Liver (tissue), 9 donors: ENCODE measurements around the gene TMEM204. TPM values are rescaled to one million over a fixed set of nuclear protein-coding genes. Genes with fewer than 3 reads are reported as not detected.

Experiments
- DNase-seq: peaks from one replicate; pipeline ENCODE4 v3.0.0-alpha.2; 2017; ENCODE audit warnings: low spot score
- H3K27ac ChIP-seq, 2 donors: one replicate each; pipeline ENCODE4 v1.7.0; 2013; ENCODE audit warnings: inconsistent platforms in 2 of 2, low read length in 2 of 2, control low read depth in 1 of 2, low read depth in 1 of 2, mild to moderate bottlenecking in 1 of 2
- H3K27me3 ChIP-seq, 4 donors: one replicate each; pipeline versions ENCODE4 v1.6.1 to v1.7.0; 2013; ENCODE audit warnings: low read length in 3 of 4, inconsistent platforms in 1 of 4, mild to moderate bottlenecking in 1 of 4, moderate library complexity in 1 of 4; ENCODE audit not compliant: control insufficient read depth in 4 of 4, insufficient read depth in 4 of 4
- H3K36me3 ChIP-seq, 4 donors: one replicate each; pipeline versions ENCODE4 v1.6.1 to v1.7.0; 2013; ENCODE audit warnings: low read length in 3 of 4, mild to moderate bottlenecking in 3 of 4, low read depth in 1 of 4, moderate library complexity in 1 of 4; ENCODE audit not compliant: control insufficient read depth in 4 of 4, insufficient read depth in 3 of 4
- H3K4me1 ChIP-seq, 4 donors: one replicate each; pipeline versions ENCODE4 v1.6.1 to v1.7.0; 2013; ENCODE audit warnings: low read length in 3 of 4, mild to moderate bottlenecking in 3 of 4, moderate library complexity in 1 of 4; ENCODE audit not compliant: control insufficient read depth in 4 of 4, insufficient read depth in 4 of 4
- H3K4me3 ChIP-seq, 3 donors: one replicate each; pipeline versions ENCODE4 v1.6.1 to v1.7.0; 2013; ENCODE audit warnings: low read length in 3 of 3, control low read depth in 1 of 3, low read depth in 1 of 3, mild to moderate bottlenecking in 1 of 3
- H3K9ac ChIP-seq, 2 donors: one replicate each; pipeline ENCODE4 v1.7.0; 2013; ENCODE audit warnings: low read length in 2 of 2, mild to moderate bottlenecking in 2 of 2, moderate library complexity in 2 of 2, control low read depth in 1 of 2, low read depth in 1 of 2
- H3K9me3 ChIP-seq, 4 donors: one replicate each; pipeline versions ENCODE4 v1.6.1 to v1.7.0; 2013; ENCODE audit warnings: low read length in 3 of 4; ENCODE audit not compliant: control insufficient read depth in 4 of 4
- ATF3 ChIP-seq: IDR thresholded peaks from 2 replicates; pipeline ENCODE4 v1.6.1; 2016; ENCODE audit warnings: antibody characterized with exemption
- FOXA1 ChIP-seq: IDR thresholded peaks from 2 replicates; pipeline ENCODE4 v1.6.1; 2016; ENCODE audit warnings: antibody characterized with exemption
- GABPA ChIP-seq, 2 donors: IDR thresholded peaks in 1 of 2; conservative IDR thresholded peaks in 1 of 2; 2 replicates each; pipeline ENCODE4 v1.6.1; 2016; ENCODE audit warnings: antibody characterized with exemption in 2 of 2, mild to moderate bottlenecking in 1 of 2, moderate library complexity in 1 of 2
- HNF4A ChIP-seq, 2 donors: conservative IDR thresholded peaks; 2 replicates each; pipeline ENCODE4 v1.6.1; 2016; ENCODE audit warnings: antibody characterized with exemption in 2 of 2, mild to moderate bottlenecking in 2 of 2
- HNF4G ChIP-seq: IDR thresholded peaks from 2 replicates; pipeline ENCODE4 v1.6.1; 2016; ENCODE audit warnings: antibody characterized with exemption
- JUND ChIP-seq, 2 donors: IDR thresholded peaks; 2 replicates each; pipeline ENCODE4 v1.6.1; 2016; ENCODE audit warnings: antibody characterized with exemption in 2 of 2
- NR2F2 ChIP-seq: IDR thresholded peaks from 2 replicates; pipeline ENCODE4 v1.6.1; 2016; ENCODE audit warnings: antibody characterized with exemption
- RAD21 ChIP-seq, 2 donors: IDR thresholded peaks; 2 replicates each; pipeline ENCODE4 v1.6.1; 2016; ENCODE audit warnings: antibody characterized with exemption in 2 of 2, mild to moderate bottlenecking in 2 of 2
- RXRA ChIP-seq, 2 donors: IDR thresholded peaks; 2 replicates each; pipeline ENCODE4 v1.6.1; 2017 to 2018; ENCODE audit warnings: antibody characterized with exemption in 2 of 2, mild to moderate bottlenecking in 1 of 2
- SP1 ChIP-seq: IDR thresholded peaks from 2 replicates; pipeline ENCODE4 v1.6.1; 2018; ENCODE audit warnings: antibody characterized with exemption, mild to moderate bottlenecking
- TAF1 ChIP-seq: conservative IDR thresholded peaks from 2 replicates; pipeline ENCODE4 v1.6.1; 2016; ENCODE audit warnings: antibody characterized with exemption, mild to moderate bottlenecking
- YY1 ChIP-seq: IDR thresholded peaks from 2 replicates; pipeline ENCODE4 v1.6.1; 2016; ENCODE audit warnings: antibody characterized with exemption, mild to moderate bottlenecking
- WGBS: extraction: QIAGEN DNeasy Blood & Tissue Kit; methylation state at CpG from one replicate; pipeline ENCODE4 v1.1.7; 2013; 5-methylcytosine and 5-hydroxymethylcytosine counted together
- polyA plus RNA-seq, 2 donors: library from polyadenylated mRNA; stranded (reverse) in 1 of 2; unstranded in 1 of 2; fragments of 200-250 nt in 1 of 2; fragments of >200 nt in 1 of 2; fragmentation: Nextera tagmentation in 1 of 2; extraction: Ambion mirVana in 1 of 2; gene quantifications; one replicate each; pipeline versions ENCODE4 v1.2.1 to v1.2.3, GENCODE V29; 2013 to 2015
- total RNA-seq, 2 donors: library from RNA; depleted of rRNA; stranded (reverse); fragments of >200 nt; gene quantifications; one replicate each; pipeline ENCODE4 v1.2.3, GENCODE V29; 2014
- TF ChIP-seq, protein P1 (sequence below): IDR thresholded peaks from 2 replicates; pipeline ENCODE4 v1.6.1; 2016; ENCODE audit warnings: antibody characterized with exemption
- TF ChIP-seq, protein P2 (sequence below): IDR thresholded peaks from 2 replicates; pipeline ENCODE4 v1.6.1; 2016; ENCODE audit warnings: antibody characterized with exemption, mild to moderate bottlenecking
- TF ChIP-seq, protein P3 (sequence below): fragments of 150-350 bp; IDR thresholded peaks from 2 replicates; pipeline ENCODE4 v1.5.1; 2017; ENCODE audit warnings: improper control_type of control experiment, low read depth, low read length; ENCODE audit not compliant: missing input control
- donor health status: healthy.
- donor health status: healthy.
- donor health status: healthy.
- donor health status: healthy.
- donor health status: healthy.

TMEM204 gene
- total and polyA plus RNA-seq, 4 donors, result 3.5 to 14.4 (median 10.7) TPM

- Histone ChIP-seq H3K27ac (no peak overlapping the region), H3K9me3 (no peaks in the 10 kb centered on the region), H3K9ac (no peak overlapping the region), H3K4me3 (no peak overlapping the region), H3K4me1 (no peaks in the 10 kb centered on the region), H3K36me3 (peaks cover 4 to 62% (median 30%) of the 10 kb centered on the region in 4 donors), H3K27me3 (no peaks in the 10 kb centered on the region)
- WGBS, result 97% methylated on average over 44 of the region's 44 CpGs
- no peak for DNase-seq
- TF ChIP-seq JUND (IDR thresholded peaks at IDR 0.05) (no peak), YY1 (no peak), FOXA1 (no peak), RXRA (IDR thresholded peaks at IDR 0.05) (no peak), SP1 (no peak), NR2F2 (no peak), TAF1 (no peak), GABPA (IDR thresholded peaks at IDR 0.05 in 1 of 2, conservative IDR thresholded peaks at IDR 0.05 in 1 of 2) (no peak), RAD21 (IDR thresholded peaks at IDR 0.05) (no peak)
- TF ChIP-seq, protein P1, sequence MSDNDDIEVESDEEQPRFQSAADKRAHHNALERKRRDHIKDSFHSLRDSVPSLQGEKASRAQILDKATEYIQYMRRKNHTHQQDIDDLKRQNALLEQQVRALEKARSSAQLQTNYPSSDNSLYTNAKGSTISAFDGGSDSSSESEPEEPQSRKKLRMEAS, result no peak
- TF ChIP-seq, protein P2, sequence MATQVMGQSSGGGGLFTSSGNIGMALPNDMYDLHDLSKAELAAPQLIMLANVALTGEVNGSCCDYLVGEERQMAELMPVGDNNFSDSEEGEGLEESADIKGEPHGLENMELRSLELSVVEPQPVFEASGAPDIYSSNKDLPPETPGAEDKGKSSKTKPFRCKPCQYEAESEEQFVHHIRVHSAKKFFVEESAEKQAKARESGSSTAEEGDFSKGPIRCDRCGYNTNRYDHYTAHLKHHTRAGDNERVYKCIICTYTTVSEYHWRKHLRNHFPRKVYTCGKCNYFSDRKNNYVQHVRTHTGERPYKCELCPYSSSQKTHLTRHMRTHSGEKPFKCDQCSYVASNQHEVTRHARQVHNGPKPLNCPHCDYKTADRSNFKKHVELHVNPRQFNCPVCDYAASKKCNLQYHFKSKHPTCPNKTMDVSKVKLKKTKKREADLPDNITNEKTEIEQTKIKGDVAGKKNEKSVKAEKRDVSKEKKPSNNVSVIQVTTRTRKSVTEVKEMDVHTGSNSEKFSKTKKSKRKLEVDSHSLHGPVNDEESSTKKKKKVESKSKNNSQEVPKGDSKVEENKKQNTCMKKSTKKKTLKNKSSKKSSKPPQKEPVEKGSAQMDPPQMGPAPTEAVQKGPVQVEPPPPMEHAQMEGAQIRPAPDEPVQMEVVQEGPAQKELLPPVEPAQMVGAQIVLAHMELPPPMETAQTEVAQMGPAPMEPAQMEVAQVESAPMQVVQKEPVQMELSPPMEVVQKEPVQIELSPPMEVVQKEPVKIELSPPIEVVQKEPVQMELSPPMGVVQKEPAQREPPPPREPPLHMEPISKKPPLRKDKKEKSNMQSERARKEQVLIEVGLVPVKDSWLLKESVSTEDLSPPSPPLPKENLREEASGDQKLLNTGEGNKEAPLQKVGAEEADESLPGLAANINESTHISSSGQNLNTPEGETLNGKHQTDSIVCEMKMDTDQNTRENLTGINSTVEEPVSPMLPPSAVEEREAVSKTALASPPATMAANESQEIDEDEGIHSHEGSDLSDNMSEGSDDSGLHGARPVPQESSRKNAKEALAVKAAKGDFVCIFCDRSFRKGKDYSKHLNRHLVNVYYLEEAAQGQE, result no peak
These were observed 32.9 kb upstream of the TMEM204 start for GRCh38 chr16:1500465-1501150.

- Histone ChIP-seq H3K36me3 (peaks cover 4 to 53% (median 29%) of the 10 kb centered on the region in 4 donors), H3K27ac (no peak overlapping the region), H3K4me1 (no peaks in the 10 kb centered on the region), H3K9ac (no peak overlapping the region), H3K9me3 (no peaks in the 10 kb centered on the region), H3K27me3 (no peaks in the 10 kb centered on the region), H3K4me3 (no peak overlapping the region)
- TF ChIP-seq JUND (IDR thresholded peaks at IDR 0.05), result no peak
- WGBS, result 96% methylated on average over 23 of the region's 23 CpGs
- no peak for DNase-seq
These were observed 31.8 kb upstream of the TMEM204 start for GRCh38 chr16:1501630-1502029.

- H3K27me3 ChIP-seq, result no peaks in the 10 kb centered on the region
- no peak overlapping the region for H3K9ac ChIP-seq
- H3K36me3 ChIP-seq, result peaks cover 4 to 46% (median 27%) of the 10 kb centered on the region in 4 donors
- no peaks in the 10 kb centered on the region for H3K4me1 ChIP-seq
- no peak overlapping the region for H3K4me3 ChIP-seq
- DNase-seq, result no peak
- no peaks in the 10 kb centered on the region for H3K9me3 ChIP-seq
- 97% methylated on average over 42 of the region's 42 CpGs for WGBS
- H3K27ac ChIP-seq, result no peak overlapping the region
- TF ChIP-seq ATF3, result no peak
- TF ChIP-seq FOXA1, result no peak
- TF ChIP-seq, protein P2, result no peak
- TF ChIP-seq, protein P1, result no peak
- no peak for TF ChIP-seq YY1
- no peak for TF ChIP-seq JUND (IDR thresholded peaks at IDR 0.05)
- no peak for TF ChIP-seq HNF4G
- TF ChIP-seq, protein P3, sequence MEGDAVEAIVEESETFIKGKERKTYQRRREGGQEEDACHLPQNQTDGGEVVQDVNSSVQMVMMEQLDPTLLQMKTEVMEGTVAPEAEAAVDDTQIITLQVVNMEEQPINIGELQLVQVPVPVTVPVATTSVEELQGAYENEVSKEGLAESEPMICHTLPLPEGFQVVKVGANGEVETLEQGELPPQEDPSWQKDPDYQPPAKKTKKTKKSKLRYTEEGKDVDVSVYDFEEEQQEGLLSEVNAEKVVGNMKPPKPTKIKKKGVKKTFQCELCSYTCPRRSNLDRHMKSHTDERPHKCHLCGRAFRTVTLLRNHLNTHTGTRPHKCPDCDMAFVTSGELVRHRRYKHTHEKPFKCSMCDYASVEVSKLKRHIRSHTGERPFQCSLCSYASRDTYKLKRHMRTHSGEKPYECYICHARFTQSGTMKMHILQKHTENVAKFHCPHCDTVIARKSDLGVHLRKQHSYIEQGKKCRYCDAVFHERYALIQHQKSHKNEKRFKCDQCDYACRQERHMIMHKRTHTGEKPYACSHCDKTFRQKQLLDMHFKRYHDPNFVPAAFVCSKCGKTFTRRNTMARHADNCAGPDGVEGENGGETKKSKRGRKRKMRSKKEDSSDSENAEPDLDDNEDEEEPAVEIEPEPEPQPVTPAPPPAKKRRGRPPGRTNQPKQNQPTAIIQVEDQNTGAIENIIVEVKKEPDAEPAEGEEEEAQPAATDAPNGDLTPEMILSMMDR, result no peak
- no peak for TF ChIP-seq GABPA (IDR thresholded peaks at IDR 0.05 in 1 of 2, conservative IDR thresholded peaks at IDR 0.05 in 1 of 2)
- TF ChIP-seq TAF1, result no peak
- no peak for TF ChIP-seq HNF4A (conservative IDR thresholded peaks at IDR 0.05)
These were observed 31.1 kb upstream of the TMEM204 start for GRCh38 chr16:1502092-1503004.
